Right ventricle myocardium superior (tissue), 1 donor: ENCODE measurements around the gene SPN. TPM values are rescaled to one million over a fixed set of nuclear protein-coding genes. Genes with fewer than 3 reads are reported as not detected.
"Not testable (repeated sequence)": the region's sequence is repeated elsewhere in the genome, so short reads cannot be mapped to it uniquely, and the experiment has no call there.

Source experiments
- ATAC-seq: fragments of 200-7000 bp; cut with Tn5 transposase; one replicate; pipeline ENCODE4 v1.9.1; 2020; ENCODE audit warnings: mild to moderate bottlenecking; ENCODE audit not compliant: poor library complexity
- DNase-seq: peaks from one replicate; pipeline ENCODE4 v3.0.0-alpha.2; 2020
- intact Hi-C: fragments of 100-400 bp; cut with DNase I; formaldehyde crosslinking; loops from one replicate; pipeline ENCODE4 v1.11.2; 2022
- total RNA-seq: library from RNA; stranded (reverse); fragmentation: NEBNext Ultra II Directional; extraction: Animal tissue kit (Norgen Biotek cat#: 25700); gene quantifications from one replicate; pipeline ENCODE4 v1.2.1, GENCODE V29; 2021
- donor health status: DM: no; HTN: yes; CAD: no; lungs with severe emphysema.

SPN gene
- total RNA-seq, 1 donor from 2014 or later: 0.91 TPM

DNA sequence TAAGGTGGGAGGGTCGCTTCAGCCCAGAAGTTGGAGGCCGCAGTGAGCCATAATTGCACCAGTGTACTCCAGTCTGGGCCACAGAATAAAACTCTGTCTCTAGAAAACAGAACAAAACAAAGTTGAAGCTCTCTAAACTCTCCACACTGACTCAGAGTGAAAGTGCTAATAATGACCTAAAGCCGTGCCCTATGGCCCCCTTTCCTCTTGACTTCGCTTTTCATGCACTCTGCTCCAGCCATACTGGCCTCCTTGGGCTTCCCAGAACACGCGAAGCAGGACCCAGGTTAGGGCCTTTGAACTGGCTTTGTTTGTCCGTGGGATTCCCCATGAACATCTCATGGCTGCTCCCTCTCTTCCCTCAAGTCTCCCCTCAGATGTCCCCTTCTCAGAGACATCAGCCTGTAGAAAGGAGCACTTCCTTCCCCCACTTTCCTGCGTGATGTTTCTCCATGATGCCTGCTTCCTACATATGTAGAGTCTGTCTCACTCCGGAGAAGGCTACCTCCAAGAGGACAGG lies 18.6 kb upstream of the SPN start:
- intact Hi-C loops: no loop called here
- no peak for ATAC-seq
- no peak for DNase-seq

DNA sequence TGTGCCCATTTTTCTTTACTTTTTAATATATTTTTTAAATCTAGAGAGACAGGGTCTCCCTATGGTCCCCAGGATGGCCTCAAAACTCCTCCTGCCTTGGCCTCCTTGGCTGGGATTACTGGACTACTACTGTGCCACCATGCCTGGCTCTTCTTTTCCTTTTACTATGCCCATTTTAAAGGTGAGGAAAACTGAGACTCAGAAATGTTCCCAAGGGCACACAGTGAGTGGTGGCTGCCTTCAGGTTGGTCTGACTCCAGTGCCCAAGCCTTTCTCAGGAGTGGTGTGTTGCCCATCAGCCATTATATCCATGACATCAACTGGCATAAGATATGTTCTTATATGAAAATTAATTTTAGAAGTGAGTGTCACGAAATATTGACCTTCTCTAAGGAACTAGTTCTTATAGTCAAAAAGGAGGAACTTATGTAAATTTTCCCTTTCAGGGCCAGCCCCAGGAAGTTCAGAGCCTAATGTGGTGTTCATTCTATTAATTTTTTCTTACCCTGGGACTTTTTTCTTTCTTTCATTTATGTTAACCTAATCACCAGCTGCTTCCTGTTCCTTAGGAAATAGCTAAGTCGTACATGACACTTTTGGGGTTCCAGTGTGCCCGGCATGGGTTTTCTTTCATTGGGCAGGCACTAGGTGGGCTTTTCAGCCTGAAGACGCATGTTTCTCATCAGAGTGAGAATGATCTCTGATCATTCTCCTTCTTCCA lies 17.9 kb upstream of the SPN start:
- DNase-seq: no peak
- ATAC-seq: no peak
- intact Hi-C loops: no loop called here

DNA sequence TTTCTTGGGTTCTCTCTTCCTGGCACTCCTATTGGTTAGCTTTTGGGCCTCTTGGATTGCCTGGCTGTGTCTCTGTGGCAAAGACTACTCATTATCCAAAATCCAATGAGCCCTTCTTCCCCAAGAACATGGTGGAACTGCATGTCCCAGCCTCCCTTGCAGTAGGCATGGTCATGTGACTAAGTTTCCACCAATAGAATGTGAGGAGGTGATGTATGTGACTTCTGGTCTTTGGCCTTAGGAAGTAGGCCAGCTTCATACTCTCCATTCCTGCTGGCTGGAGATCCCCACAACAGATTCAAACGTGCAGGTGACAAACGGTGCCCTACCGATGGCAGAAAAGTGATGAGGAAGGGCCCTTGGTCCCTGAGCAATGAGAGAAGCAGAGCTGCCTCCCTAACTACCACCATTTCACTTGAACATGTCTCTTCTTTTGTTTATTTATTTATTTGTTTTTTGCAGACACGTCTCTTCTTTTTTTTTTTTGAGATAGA lies 17.3 kb upstream of the SPN start:
- ATAC-seq (no peak), DNase-seq (no peak)
- intact Hi-C loops: no loop called here

DNA sequence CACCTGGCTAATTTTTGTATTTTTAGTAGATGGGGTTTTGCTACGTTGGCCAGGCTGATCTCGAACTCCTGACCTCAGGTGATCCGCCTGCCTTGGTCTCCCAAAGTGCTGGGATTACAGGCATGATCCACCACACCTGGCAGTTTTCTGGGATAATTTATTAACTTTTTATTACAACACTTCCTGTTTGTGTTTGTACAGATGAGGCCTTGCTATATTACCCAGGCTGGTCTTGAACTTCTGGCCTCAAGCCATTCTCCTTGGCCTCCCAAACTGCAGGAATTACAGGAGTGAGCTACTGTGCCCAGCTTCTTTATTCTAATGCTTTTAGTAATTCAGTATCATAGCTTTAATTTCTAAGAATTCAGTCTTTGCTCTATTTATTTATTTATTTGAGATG lies 16.1 kb upstream of the SPN start:
- no peak for ATAC-seq
- no peak for DNase-seq
- intact Hi-C loops: no loop called here

DNA sequence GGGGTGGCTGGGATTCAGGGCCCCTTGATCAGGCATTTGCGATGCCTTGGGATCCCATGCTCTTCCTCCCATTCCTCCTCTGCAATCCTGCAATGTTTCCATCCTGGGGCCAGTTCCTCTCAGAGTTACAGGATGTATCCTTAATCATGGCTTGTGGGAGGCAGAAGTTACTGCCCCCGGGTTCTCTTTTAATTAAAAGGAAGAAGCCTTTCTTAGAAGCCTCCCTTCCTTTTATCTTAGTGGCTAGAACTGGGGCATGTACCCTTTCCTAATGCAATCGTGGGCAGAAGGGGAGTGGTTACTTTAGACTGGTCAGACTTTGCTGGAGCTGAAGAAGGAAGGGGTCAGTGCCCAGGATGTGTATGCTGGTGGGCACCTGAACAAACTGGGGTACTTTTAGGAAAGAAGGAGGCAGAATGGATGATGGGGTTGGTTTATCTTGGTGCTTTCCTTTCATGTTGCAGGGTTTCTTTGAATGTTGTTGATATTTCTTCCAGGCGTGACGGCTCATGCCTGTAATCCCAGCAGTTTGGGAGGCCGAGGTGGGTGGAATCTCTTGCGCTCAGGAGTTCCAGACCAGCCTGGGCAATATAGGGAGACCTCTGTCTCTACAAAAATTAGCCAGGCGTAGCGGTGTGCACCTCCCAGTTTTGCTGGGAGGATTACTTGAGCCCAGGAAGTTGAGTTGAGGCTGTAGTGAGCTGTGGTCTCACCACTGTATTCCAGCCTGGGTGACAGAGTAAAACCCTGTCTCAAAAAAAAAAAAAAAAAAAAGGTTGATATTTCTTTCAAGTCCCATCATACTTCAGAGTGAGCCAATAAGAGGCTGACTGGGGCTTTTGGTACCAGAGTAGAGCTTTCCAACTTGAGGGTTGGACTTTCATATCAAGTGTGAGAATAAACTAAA lies 13.2 kb upstream of the SPN start:
- intact Hi-C loops: no loop called here
- DNase-seq (no peak), ATAC-seq (no peak)

DNA sequence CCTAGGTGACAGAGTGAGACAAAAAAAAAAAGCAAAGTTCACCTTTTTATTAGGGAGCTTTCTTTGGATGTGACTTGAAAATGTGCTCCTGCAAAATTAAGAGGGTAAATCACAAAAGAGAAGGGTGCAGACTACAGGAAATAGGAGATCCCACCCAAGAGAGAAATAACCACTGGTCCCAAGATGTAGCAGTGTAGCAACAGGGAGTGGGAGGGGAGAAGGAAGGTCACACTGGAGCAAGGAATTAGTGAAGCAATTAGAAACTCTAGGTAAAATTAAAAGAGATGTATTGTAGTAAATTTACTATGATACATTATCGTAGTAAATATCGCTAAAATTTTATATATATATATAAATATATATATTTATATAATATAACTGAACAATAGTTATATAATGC lies 12.3 kb upstream of the SPN start:
- intact Hi-C loops: no loop called here
- ATAC-seq (no peak), DNase-seq (no peak)

DNA sequence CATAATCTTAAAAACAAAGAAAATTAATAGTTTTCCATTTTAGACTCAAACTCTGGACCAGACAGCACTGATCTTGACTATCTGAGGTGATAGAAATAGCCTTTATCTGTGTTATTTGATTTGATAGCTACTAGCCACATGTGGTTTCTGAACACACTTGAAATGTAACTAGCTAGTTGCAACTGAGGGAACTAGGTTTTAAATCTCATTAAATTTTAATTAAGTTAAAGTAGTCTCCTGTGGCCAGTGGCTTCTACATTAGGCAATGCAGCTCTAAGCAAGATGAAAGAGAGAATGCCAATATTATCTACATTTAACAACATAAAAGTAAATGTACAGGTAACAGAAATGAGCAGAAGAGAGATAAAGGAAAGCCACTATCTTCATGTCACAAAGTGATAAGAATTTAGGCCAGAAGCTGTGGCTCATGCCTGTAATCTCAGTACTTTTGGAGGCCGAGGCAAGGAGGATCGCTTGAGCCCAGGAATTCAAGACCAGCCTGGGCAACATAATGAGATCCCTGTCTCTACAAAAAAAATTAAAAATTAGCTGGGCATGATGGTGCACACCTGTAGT lies 11.2 kb upstream of the SPN start:
- ATAC-seq (no peak), DNase-seq (no peak)
- intact Hi-C loops: no loop called here

DNA sequence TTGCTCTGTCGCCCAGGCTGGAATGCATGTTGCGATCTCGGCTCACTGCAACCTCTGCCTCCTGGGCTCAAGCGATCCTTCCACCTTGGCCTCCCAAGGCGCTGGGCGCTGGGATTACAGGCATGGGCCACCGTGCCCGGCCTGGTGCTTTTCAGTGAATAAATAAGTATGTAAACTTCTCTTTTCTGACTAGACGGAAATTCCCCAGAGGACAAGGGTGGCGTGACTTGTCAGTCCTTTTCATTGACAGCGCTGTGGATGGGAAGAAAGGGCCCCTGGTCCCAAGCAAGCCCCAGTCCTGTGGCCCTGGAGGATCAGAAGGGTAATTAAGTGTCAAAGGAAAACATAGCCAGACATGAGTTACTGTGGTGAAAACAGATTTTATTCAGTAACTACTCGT lies 9.6 kb upstream of the SPN start:
- DNase-seq (no peak), ATAC-seq (no peak)
- intact Hi-C loops: no loop called here

DNA sequence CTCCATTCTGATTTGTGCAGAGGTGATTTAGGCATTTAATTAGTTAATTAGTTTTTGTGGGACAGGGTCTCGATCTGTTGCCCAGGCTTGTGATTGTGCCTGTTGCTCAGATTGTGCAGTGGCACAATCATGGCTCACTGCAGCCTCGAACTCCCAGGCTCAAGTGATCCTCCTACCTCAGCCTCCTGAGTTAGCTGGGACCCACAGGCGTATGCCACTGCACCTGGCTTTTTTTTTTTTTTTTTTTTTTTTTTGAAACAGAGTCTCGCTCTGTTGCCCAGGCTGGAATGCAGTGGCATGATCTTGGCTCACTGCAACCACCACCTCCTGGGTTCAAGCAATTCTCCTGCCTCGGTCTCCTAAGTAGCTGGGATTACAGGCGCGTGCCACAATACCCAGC lies 9.2 kb upstream of the SPN start:
- intact Hi-C loops, DNase-seq, ATAC-seq: not testable (repeated sequence)

DNA sequence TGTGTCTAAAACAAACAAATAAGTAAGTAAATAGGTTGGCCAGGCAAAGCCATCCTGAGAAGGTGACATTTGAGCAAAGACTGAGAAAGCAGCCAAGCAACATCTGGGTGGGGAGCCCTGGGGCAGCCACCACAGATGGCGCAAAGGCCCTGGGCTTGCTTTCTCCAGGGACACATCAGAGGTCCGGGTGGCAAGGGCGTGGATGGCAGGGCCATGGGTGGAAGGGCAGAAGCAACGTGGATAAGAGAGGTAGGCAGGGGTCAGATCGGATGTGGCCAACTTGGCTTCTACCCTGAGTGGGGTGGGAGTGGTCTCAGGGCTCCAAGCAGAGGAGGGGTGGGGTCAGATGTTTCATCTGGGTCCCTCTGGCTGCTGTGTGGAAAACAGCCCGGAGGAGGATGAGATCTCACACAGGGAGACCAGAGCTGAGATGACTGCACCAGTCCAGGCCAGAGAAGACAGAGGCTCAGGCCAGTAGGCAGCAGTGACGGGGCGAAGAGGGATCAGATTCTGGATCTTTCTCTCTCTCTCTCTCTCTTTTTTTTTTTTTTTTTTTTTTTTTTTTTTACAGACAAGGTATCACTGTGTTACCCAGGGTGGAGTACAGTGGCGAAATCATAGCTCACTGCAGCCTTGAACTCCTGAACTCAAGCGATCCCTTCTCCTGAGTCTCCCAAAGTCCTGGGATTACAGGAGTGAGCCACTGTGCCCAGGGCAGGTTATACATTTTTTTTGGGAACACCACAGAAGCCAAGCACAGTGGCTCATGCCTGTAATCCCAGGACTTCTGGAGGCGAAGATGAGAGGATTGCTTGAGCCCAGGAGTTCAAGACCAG lies 6.1 kb upstream of the SPN start:
- ATAC-seq: no peak
- intact Hi-C loops: no loop called here
- DNase-seq: no peak

DNA sequence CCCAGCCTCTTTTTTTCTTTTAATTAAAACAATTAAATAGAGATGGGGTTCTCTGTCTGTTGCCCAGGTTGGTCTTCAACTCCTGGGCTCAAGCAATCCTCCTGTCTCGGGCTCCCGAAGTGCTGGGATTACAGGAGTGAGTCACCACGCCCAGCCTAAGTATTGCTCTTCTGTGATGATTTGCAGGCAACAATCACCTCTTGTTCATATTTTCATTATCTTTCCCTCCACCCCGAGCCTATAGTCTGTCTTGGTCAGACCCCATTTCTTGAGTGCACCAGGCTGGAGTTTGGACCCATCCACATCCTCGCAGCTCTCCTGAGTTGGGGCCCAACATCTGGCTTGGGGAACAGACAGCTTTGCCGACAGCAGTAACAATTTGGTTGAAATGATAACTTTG lies 4.3 kb upstream of the SPN start:
- no peak for ATAC-seq
- intact Hi-C loops: no loop called here
- DNase-seq: no peak

DNA sequence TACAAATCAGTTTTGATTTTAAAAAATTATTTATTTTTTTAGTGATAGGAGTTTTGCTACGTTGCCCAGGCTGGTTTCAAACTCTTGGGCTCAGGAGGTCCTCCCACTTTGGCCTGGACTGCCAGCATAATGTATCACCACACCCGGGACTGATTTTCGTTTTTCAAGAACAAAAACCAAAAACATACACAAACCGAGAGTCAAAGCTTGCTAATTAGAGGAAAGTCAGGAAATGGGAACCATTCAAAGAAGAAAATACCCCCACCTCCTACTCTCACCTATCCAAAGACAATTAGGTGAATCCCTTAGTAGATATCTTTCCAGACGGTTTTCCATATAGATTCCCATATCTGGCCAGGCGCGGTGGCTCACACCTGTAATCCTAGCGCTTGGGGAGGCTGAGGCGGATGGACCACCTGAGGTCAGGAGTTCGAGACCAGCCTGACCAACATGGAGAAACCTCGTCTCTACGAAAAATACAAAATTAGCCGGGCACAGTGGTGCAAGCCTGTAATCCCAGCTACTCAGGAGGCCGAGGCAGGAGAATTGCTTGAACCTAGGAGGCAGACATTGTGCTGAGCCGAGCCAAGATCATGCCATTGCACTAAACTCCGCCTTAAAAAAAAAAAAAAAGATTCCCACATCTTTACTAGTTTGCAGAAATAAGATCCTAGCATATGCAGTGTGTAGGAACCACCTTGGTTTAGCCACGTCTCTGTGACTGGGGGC lies 883 bp upstream of the SPN start:
- no peak for DNase-seq
- intact Hi-C loops: no loop called here
- no peak for ATAC-seq

DNA sequence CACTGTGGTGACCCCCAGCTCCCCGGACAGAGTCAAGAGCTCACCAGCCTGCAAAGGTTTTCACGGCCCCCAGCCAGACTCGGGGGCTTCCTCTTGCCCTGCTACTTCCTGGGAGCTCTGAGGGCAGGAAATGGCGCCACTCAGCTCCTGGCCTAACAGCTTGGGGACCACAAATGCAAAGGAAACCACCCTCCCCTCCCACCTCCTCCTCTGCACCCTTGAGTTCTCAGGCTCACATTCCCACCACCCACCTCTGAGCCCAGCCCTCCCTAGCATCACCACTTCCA lies 375 bp upstream of the SPN start:
- intact Hi-C loops: no loop called here
- DNase-seq (no peak), ATAC-seq (no peak)

DNA sequence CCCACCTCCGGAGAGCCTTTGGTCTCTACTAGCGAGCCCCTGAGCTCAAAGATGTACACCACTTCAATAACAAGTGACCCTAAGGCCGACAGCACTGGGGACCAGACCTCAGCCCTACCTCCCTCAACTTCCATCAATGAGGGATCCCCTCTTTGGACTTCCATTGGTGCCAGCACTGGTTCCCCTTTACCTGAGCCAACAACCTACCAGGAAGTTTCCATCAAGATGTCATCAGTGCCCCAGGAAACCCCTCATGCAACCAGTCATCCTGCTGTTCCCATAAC lies 702 bp downstream of the SPN start:
- DNase-seq (no peak), ATAC-seq (no peak)
- intact Hi-C loops: no loop called here

DNA sequence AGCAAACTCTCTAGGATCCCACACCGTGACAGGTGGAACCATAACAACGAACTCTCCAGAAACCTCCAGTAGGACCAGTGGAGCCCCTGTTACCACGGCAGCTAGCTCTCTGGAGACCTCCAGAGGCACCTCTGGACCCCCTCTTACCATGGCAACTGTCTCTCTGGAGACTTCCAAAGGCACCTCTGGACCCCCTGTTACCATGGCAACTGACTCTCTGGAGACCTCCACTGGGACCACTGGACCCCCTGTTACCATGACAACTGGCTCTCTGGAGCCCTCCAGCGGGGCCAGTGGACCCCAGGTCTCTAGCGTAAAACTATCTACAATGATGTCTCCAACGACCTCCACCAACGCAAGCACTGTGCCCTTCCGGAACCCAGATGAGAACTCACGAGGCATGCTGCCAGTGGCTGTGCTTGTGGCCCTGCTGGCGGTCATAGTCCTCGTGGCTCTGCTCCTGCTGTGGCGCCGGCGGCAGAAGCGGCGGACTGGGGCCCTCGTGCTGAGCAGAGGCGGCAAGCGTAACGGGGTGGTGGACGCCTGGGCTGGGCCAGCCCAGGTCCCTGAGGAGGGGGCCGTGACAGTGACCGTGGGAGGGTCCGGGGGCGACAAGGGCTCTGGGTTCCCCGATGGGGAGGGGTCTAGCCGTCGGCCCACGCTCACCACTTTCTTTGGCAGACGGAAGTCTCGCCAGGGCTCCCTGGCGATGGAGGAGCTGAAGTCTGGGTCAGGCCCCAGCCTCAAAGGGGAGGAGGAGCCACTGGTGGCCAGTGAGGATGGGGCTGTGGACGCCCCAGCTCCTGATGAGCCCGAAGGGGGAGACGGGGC lies 1.3 kb downstream of the SPN start:
- no peak for ATAC-seq
- peak; percentile 52 for DNase-seq
- intact Hi-C loops: no loop called here

DNA sequence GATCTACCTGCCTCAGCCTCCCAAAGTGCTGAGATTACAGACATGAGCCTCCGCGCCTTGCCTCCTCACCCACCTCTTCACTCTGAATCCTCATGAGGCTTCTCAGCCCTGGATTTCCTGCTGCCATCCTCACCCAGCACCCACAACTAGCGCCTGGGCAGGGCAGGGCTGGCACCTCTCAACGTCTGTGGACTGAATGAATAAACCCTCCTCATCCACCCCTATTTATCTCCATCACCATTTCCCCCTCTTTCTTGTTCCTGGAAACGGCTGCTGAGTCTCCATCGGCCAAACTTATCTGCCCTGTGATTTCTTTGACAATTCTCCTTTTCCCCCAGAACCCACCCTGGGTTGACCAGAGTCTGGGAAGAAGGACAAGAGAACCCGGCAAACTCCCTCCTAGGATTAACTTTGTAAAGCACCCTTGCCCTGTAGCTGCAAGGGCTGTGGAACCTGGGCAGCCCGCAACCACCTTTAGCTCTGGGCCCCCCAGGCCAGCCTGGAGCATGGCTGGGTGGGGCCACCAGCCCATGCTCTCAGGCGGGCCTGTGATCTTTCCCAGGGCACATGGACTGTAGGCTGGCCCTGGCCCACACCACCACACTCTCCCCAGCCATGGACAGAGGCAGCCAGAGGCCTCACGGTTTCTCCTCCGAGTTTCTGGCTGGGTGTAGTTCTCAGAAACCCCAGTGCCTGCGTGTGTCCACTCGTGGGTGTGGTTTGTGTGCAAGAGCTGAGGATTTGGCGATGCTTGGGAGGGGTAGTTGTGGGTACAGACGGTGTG lies 2.4 kb downstream of the SPN start:
- intact Hi-C loops: no loop called here
- no peak for ATAC-seq

DNA sequence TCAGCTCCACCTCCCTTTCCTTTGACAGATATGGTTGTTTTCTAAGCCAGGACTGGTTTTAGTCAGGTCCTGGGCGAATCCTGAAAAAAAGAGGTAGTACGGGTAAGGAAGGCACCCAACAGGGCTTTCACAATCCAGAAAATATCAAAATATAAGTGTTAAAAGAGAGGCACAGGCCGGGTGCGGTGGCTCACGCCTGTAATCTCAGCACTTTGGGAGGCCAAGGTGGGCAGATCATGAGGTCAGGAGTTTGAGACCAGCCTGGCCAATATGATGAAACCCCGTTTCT lies 4.2 kb downstream of the SPN start:
- ATAC-seq, intact Hi-C loops, DNase-seq: not testable (repeated sequence)

More for the DNA sequence above, 2.4 kb downstream of the SPN start:
- no peak for DNase-seq
